ENCODE results near the gene DCAF4.

The DCAF4 gene

GRCh38 chr14:72913809-72914208, 12.5 kb upstream of the DCAF4 start:
- Histone ChIP-seq H3K27ac (ENCODE audit: low read depth, low read length) (no peak overlapping the region), H3K4me3 (ENCODE audit: low read depth, low read length) (no peak overlapping the region), H3K4me2 (ENCODE audit: low read length) (no peak overlapping the region), H3K23ac (ENCODE audit: low read length) (no peak overlapping the region), H3K36me3 (ENCODE audit: control insufficient read depth in 1 of 2, insufficient read depth in 2 of 2, low read length in 2 of 2) (no peaks in the 10 kb centered on the region), H4K8ac (ENCODE audit: low read depth, low read length) (no peak overlapping the region), H3K79me1 (ENCODE audit: low read length) (no peaks in the 10 kb centered on the region), H4K12ac (ENCODE audit: low read depth, low read length) (no peak overlapping the region), H3K27me3 (ENCODE audit: insufficient read depth, low read length) (no peaks in the 10 kb centered on the region), H4K91ac (ENCODE audit: low read depth, low read length) (no peak overlapping the region), H2BK12ac (ENCODE audit: low read length) (no peak overlapping the region), H3K18ac (ENCODE audit: low read length) (no peak overlapping the region), H2AK5ac (ENCODE audit: low read length) (no peak overlapping the region), H3K9me3 (ENCODE audit: insufficient read depth, low read depth, low read length) (no peaks in the 10 kb centered on the region), H2AFZ (ENCODE audit: insufficient read depth, low read length, poor library complexity) (no peak overlapping the region), H2BK5ac (ENCODE audit: low read depth, low read length, poor library complexity) (no peak overlapping the region), H3K9ac (ENCODE audit: low read length) (no peak overlapping the region), H3K14ac (ENCODE audit: low read length) (no peak overlapping the region), H3K79me2 (ENCODE audit: control insufficient read depth, insufficient read depth, low read length, poor library complexity) (no peaks in the 10 kb centered on the region), H2BK120ac (ENCODE audit: insufficient read depth, low read length, poor library complexity) (no peak overlapping the region), H3K4ac (ENCODE audit: low read depth, low read length) (no peak overlapping the region), H3K4me1 (ENCODE audit: control insufficient read depth in 1 of 2, insufficient read depth in 2 of 2, low read length in 2 of 2) (no peaks in the 10 kb centered on the region)
- WGBS (ENCODE audit: extremely low coverage, insufficient coverage, insufficient read length): no CpG with 5 or more reads among the region's 2 CpGs
- DNase-seq: no peak

GRCh38 chr14:72916174-72916573, 10.1 kb upstream of the DCAF4 start:
- no peaks in the 10 kb centered on the region for H3K27me3 ChIP-seq (ENCODE audit: insufficient read depth, low read length)
- H2AK5ac ChIP-seq (ENCODE audit: low read length): no peak overlapping the region
- H2BK120ac ChIP-seq (ENCODE audit: insufficient read depth, low read length, poor library complexity): no peak overlapping the region
- H2AFZ ChIP-seq (ENCODE audit: insufficient read depth, low read length, poor library complexity): no peak overlapping the region
- H3K4me1 ChIP-seq (ENCODE audit: control insufficient read depth in 1 of 2, insufficient read depth in 2 of 2, low read length in 2 of 2): no peaks in the 10 kb centered on the region
- no CpG with 5 or more reads among the region's 6 CpGs for WGBS (ENCODE audit: extremely low coverage, insufficient coverage, insufficient read length)
- H4K91ac ChIP-seq (ENCODE audit: low read depth, low read length): no peak overlapping the region
- no peak overlapping the region for H3K4me2 ChIP-seq (ENCODE audit: low read length)
- no peaks in the 10 kb centered on the region for H3K9me3 ChIP-seq (ENCODE audit: insufficient read depth, low read depth, low read length)
- no peak overlapping the region for H3K14ac ChIP-seq (ENCODE audit: low read length)
- H3K4me3 ChIP-seq (ENCODE audit: low read depth, low read length): no peak overlapping the region
- no peaks in the 10 kb centered on the region for H3K79me1 ChIP-seq (ENCODE audit: low read length)
- no peak for DNase-seq
- H3K23ac ChIP-seq (ENCODE audit: low read length): no peak overlapping the region
- no peaks in the 10 kb centered on the region for H3K36me3 ChIP-seq (ENCODE audit: control insufficient read depth in 1 of 2, insufficient read depth in 2 of 2, low read length in 2 of 2)
- H4K8ac ChIP-seq (ENCODE audit: low read depth, low read length): no peak overlapping the region
- H4K12ac ChIP-seq (ENCODE audit: low read depth, low read length): no peak overlapping the region
- no peaks in the 10 kb centered on the region for H3K79me2 ChIP-seq (ENCODE audit: control insufficient read depth, insufficient read depth, low read length, poor library complexity)
- no peak overlapping the region for H3K27ac ChIP-seq (ENCODE audit: low read depth, low read length)
- no peak overlapping the region for H3K18ac ChIP-seq (ENCODE audit: low read length)
- no peak overlapping the region for H3K9ac ChIP-seq (ENCODE audit: low read length)
- H3K4ac ChIP-seq (ENCODE audit: low read depth, low read length): no peak overlapping the region
- H2BK5ac ChIP-seq (ENCODE audit: low read depth, low read length, poor library complexity): no peak overlapping the region
- no peak overlapping the region for H2BK12ac ChIP-seq (ENCODE audit: low read length)

GRCh38 chr14:72917094-72917802, 9.0 kb upstream of the DCAF4 start:
- no peaks in the 10 kb centered on the region for H3K79me1 ChIP-seq (ENCODE audit: low read length)
- H2BK120ac ChIP-seq (ENCODE audit: insufficient read depth, low read length, poor library complexity): no peak overlapping the region
- H2BK12ac ChIP-seq (ENCODE audit: low read length): no peak overlapping the region
- H3K14ac ChIP-seq (ENCODE audit: low read length): no peak overlapping the region
- no peaks in the 10 kb centered on the region for H3K27me3 ChIP-seq (ENCODE audit: insufficient read depth, low read length)
- no peak overlapping the region for H4K91ac ChIP-seq (ENCODE audit: low read depth, low read length)
- H2AK5ac ChIP-seq (ENCODE audit: low read length): no peak overlapping the region
- H2AFZ ChIP-seq (ENCODE audit: insufficient read depth, low read length, poor library complexity): no peak overlapping the region
- H3K4ac ChIP-seq (ENCODE audit: low read depth, low read length): no peak overlapping the region
- WGBS (ENCODE audit: extremely low coverage, insufficient coverage, insufficient read length): no CpG with 5 or more reads among the region's 9 CpGs
- H3K4me1 ChIP-seq (ENCODE audit: control insufficient read depth in 1 of 2, insufficient read depth in 2 of 2, low read length in 2 of 2): no peaks in the 10 kb centered on the region
- H3K9ac ChIP-seq (ENCODE audit: low read length): no peak overlapping the region
- H4K12ac ChIP-seq (ENCODE audit: low read depth, low read length): no peak overlapping the region
- H3K4me2 ChIP-seq (ENCODE audit: low read length): no peak overlapping the region
- H3K79me2 ChIP-seq (ENCODE audit: control insufficient read depth, insufficient read depth, low read length, poor library complexity): no peaks in the 10 kb centered on the region
- H4K8ac ChIP-seq (ENCODE audit: low read depth, low read length): no peak overlapping the region
- H2BK5ac ChIP-seq (ENCODE audit: low read depth, low read length, poor library complexity): no peak overlapping the region
- H3K23ac ChIP-seq (ENCODE audit: low read length): no peak overlapping the region
- H3K9me3 ChIP-seq (ENCODE audit: insufficient read depth, low read depth, low read length): no peaks in the 10 kb centered on the region
- DNase-seq: no peak
- H3K36me3 ChIP-seq (ENCODE audit: control insufficient read depth in 1 of 2, insufficient read depth in 2 of 2, low read length in 2 of 2): no peaks in the 10 kb centered on the region
- no peak overlapping the region for H3K18ac ChIP-seq (ENCODE audit: low read length)
- no peak overlapping the region for H3K4me3 ChIP-seq (ENCODE audit: low read depth, low read length)
- H3K27ac ChIP-seq (ENCODE audit: low read depth, low read length): no peak overlapping the region

GRCh38 chr14:72920008-72920407, 6.3 kb upstream of the DCAF4 start:
- H3K4ac ChIP-seq (ENCODE audit: low read depth, low read length): no peak overlapping the region
- WGBS (ENCODE audit: extremely low coverage, insufficient coverage, insufficient read length): no CpG with 5 or more reads among the region's 2 CpGs
- no peak overlapping the region for H3K4me3 ChIP-seq (ENCODE audit: low read depth, low read length)

More at GRCh38 chr14:72920008-72920407, 6.3 kb upstream of the DCAF4 start:
- Histone ChIP-seq H2BK5ac (ENCODE audit: low read depth, low read length, poor library complexity) (no peak overlapping the region), H2BK12ac (ENCODE audit: low read length) (no peak overlapping the region), H3K23ac (ENCODE audit: low read length) (no peak overlapping the region), H4K8ac (ENCODE audit: low read depth, low read length) (no peak overlapping the region), H3K4me2 (ENCODE audit: low read length) (no peak overlapping the region), H3K79me1 (ENCODE audit: low read length) (peaks cover 3% of the 10 kb centered on the region), H2AK5ac (ENCODE audit: low read length) (no peak overlapping the region), H3K79me2 (ENCODE audit: control insufficient read depth, insufficient read depth, low read length, poor library complexity) (no peaks in the 10 kb centered on the region), H4K91ac (ENCODE audit: low read depth, low read length) (no peak overlapping the region), H3K14ac (ENCODE audit: low read length) (no peak overlapping the region), H2BK120ac (ENCODE audit: insufficient read depth, low read length, poor library complexity) (no peak overlapping the region), H3K27me3 (ENCODE audit: insufficient read depth, low read length) (no peaks in the 10 kb centered on the region), H2AFZ (ENCODE audit: insufficient read depth, low read length, poor library complexity) (no peak overlapping the region), H3K9me3 (ENCODE audit: insufficient read depth, low read depth, low read length) (no peaks in the 10 kb centered on the region), H3K4me1 (ENCODE audit: control insufficient read depth in 1 of 2, insufficient read depth in 2 of 2, low read length in 2 of 2) (peaks cover 0 to 3% of the 10 kb centered on the region in 2 experiments), H3K27ac (ENCODE audit: low read depth, low read length) (no peak overlapping the region), H3K36me3 (ENCODE audit: control insufficient read depth in 1 of 2, insufficient read depth in 2 of 2, low read length in 2 of 2) (no peaks in the 10 kb centered on the region), H3K18ac (ENCODE audit: low read length) (no peak overlapping the region), H3K9ac (ENCODE audit: low read length) (no peak overlapping the region), H4K12ac (ENCODE audit: low read depth, low read length) (no peak overlapping the region)
- no peak for DNase-seq

Measured in trophoblast cell (in vitro differentiated cells and primary cell).